Prostate gland (tissue), 2 donors: ENCODE data around the gene TARS3. TPM values are rescaled to one million over a fixed set of nuclear protein-coding genes. Genes with fewer than 3 reads are reported as not detected.

Source experiments
- DNase-seq: peaks from one replicate; pipeline ENCODE4 v3.0.0-alpha.2; 2019; ENCODE audit warnings: low spot score
- H3K27ac ChIP-seq, 2 donors: fragments of 200-600 bp; sonication (generic); 2 replicates each; pipeline ENCODE4 v1.5.1; 2017 to 2019
- H3K27me3 ChIP-seq: fragments of 200-600 bp; sonication (generic); replicated peaks from 2 replicates; pipeline ENCODE4 v1.5.1; 2019; ENCODE audit not compliant: insufficient read depth
- H3K36me3 ChIP-seq, 2 donors: fragments of 200-600 bp; sonication (generic); 1 replicate in 1 of 2; 2 replicates in 1 of 2; pipeline versions ENCODE4 v1.5.1 to v1.8.1; 2017 to 2019
- H3K4me1 ChIP-seq: fragments of 200-600 bp; sonication (generic); replicated peaks from 2 replicates; pipeline ENCODE4 v1.5.1; 2019
- H3K4me3 ChIP-seq, 2 donors: fragments of 200-600 bp; sonication (generic); 2 replicates each; pipeline ENCODE4 v1.5.1; 2017 to 2019
- H3K9me3 ChIP-seq: fragments of 200-600 bp; sonication (generic); 2 replicates; pipeline ENCODE4 v1.5.1; 2017
- POLR2A ChIP-seq: fragments of 450-650 bp; IDR thresholded peaks from one replicate; pipeline ENCODE4 v1.6.1; 2016; ENCODE audit warnings: antibody characterized with exemption, mild to moderate bottlenecking
- POLR2AphosphoS5 ChIP-seq: sonication (generic); formaldehyde crosslinking; IDR thresholded peaks from one replicate; pipeline ENCODE4 v1.6.1; 2017; ENCODE audit warnings: antibody characterized with exemption
- WGBS: methylation state at CpG from one replicate; pipeline ENCODE4 v1.1.5; 2018; 5-methylcytosine and 5-hydroxymethylcytosine counted together
- intact Hi-C: fragments of 100-400 bp; cut with DNase I; formaldehyde crosslinking; loops from one replicate; pipeline ENCODE4 v1.14.2; 2022
- total RNA-seq, 2 donors: library from RNA; depleted of rRNA; stranded (reverse); fragments of >200 nt; gene quantifications; one replicate each; pipeline ENCODE4 v1.1.0, GENCODE V29; 2016
- TF ChIP-seq, protein P1 (sequence below), 4 experiments: fragments of 200-600 bp in 2 of 4; fragments of 450-650 bp in 2 of 4; sonication (generic) in 2 of 4; IDR thresholded peaks; 1 replicate in 3 of 4; 2 replicates in 1 of 4; pipeline ENCODE4 v1.5.1; 2016 to 2019; ENCODE audit warnings: antibody characterized with exemption in 4 of 4, mild to moderate bottlenecking in 2 of 4, moderate library complexity in 2 of 4

TARS3 gene
- total RNA-seq, 2 donors from 2014 or later = 16.8 to 22.5 TPM

DNA sequence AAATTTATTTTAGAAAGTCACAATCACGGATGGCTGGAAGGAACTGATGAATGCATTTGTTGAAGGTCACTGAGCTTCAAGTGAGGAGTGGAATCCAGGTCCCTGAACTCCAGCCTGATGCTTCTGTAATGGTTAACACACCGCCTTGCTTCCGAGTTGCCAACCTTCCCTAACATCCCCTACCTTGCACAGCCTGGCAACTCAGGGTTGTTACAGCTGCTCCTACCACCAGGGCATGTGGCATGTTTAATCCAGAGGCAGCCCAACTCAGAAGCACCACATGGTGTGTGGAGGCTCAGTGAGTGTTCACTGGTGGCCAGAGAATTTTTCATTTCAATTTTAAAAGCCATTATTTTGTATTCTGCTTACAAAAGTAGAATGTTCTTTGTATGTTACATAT, 77.0 kb downstream of the TARS3 start:
- no peak overlapping the region for H3K4me3 ChIP-seq
- peaks cover 0 to 5% of the 10 kb centered on the region in 2 donors for H3K36me3 ChIP-seq
- no peaks in the 10 kb centered on the region for H3K9me3 ChIP-seq
- intact Hi-C loops = no loop called here
- no peaks in the 10 kb centered on the region for H3K27me3 ChIP-seq
- H3K27ac ChIP-seq = no peak overlapping the region
- WGBS = 78% methylated on average over 3 of the region's 3 CpGs
- H3K4me1 ChIP-seq = peaks cover 5% of the 10 kb centered on the region
- no peak for DNase-seq
- TF ChIP-seq POLR2AphosphoS5 (no peak), POLR2A (no peak)
- TF ChIP-seq, protein P1, sequence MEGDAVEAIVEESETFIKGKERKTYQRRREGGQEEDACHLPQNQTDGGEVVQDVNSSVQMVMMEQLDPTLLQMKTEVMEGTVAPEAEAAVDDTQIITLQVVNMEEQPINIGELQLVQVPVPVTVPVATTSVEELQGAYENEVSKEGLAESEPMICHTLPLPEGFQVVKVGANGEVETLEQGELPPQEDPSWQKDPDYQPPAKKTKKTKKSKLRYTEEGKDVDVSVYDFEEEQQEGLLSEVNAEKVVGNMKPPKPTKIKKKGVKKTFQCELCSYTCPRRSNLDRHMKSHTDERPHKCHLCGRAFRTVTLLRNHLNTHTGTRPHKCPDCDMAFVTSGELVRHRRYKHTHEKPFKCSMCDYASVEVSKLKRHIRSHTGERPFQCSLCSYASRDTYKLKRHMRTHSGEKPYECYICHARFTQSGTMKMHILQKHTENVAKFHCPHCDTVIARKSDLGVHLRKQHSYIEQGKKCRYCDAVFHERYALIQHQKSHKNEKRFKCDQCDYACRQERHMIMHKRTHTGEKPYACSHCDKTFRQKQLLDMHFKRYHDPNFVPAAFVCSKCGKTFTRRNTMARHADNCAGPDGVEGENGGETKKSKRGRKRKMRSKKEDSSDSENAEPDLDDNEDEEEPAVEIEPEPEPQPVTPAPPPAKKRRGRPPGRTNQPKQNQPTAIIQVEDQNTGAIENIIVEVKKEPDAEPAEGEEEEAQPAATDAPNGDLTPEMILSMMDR (IDR thresholded peaks at IDR 0.05) = no peak

GRCh38 chr15:101646672-101647071, 77.6 kb downstream of the TARS3 start:
- H3K27me3 ChIP-seq = no peaks in the 10 kb centered on the region
- intact Hi-C loops = no loop called here
- WGBS = 73% methylated on average over 8 of the region's 8 CpGs
- peaks cover 5% of the 10 kb centered on the region for H3K4me1 ChIP-seq
- no peak overlapping the region for H3K27ac ChIP-seq
- DNase-seq = no peak
- H3K36me3 ChIP-seq = peaks cover 0 to 5% of the 10 kb centered on the region in 2 donors
- no peaks in the 10 kb centered on the region for H3K9me3 ChIP-seq
- H3K4me3 ChIP-seq = no peak overlapping the region
- TF ChIP-seq, protein P1 (IDR thresholded peaks at IDR 0.05) = no peak
- TF ChIP-seq POLR2AphosphoS5 = no peak
- TF ChIP-seq POLR2A = no peak

- 62% methylated on average over 11 of the region's 11 CpGs for WGBS
- peaks cover 0 to 5% of the 10 kb centered on the region in 2 donors for H3K36me3 ChIP-seq
- intact Hi-C loops = no loop called here
- H3K9me3 ChIP-seq = no peaks in the 10 kb centered on the region
- no peak overlapping the region for H3K27ac ChIP-seq
- H3K27me3 ChIP-seq = no peaks in the 10 kb centered on the region
- H3K4me3 ChIP-seq = no peak overlapping the region
- H3K4me1 ChIP-seq = no peaks in the 10 kb centered on the region
- TF ChIP-seq, protein P1 (IDR thresholded peaks at IDR 0.05) = no peak
- no peak for TF ChIP-seq POLR2AphosphoS5
- no peak for TF ChIP-seq POLR2A
- DNase-seq = no peak
Measured at GRCh38 chr15:101642361-101642760, 81.9 kb downstream of the TARS3 start.

GRCh38 chr15:101641894-101642293, 82.4 kb downstream of the TARS3 start:
- Histone ChIP-seq H3K4me1 (no peaks in the 10 kb centered on the region), H3K36me3 (peaks cover 0 to 5% of the 10 kb centered on the region in 2 donors), H3K9me3 (no peaks in the 10 kb centered on the region), H3K27me3 (no peaks in the 10 kb centered on the region), H3K4me3 (no peak overlapping the region), H3K27ac (no peak overlapping the region)
- intact Hi-C loops = loop anchor here (1.0 kb wide), 1 partner anchor 342 kb away; no protein-coding TSS in a partner anchor
- no peak for DNase-seq
- TF ChIP-seq POLR2AphosphoS5 (peak; percentile 15), POLR2A (no peak)
- 50% methylated on average over 1 of the region's 1 CpG for WGBS

- H3K4me1 ChIP-seq = no peaks in the 10 kb centered on the region
- no peak overlapping the region for H3K4me3 ChIP-seq
- H3K36me3 ChIP-seq = peaks cover 0 to 5% of the 10 kb centered on the region in 2 donors
- TF ChIP-seq, protein P1 (IDR thresholded peaks at IDR 0.05) = peak; percentile 83 to 95 (median 90)
- TF ChIP-seq POLR2AphosphoS5 (peak; percentile 66), POLR2A (no peak)
- peak; percentile 57 for DNase-seq
- H3K27ac ChIP-seq = no peak overlapping the region
- H3K9me3 ChIP-seq = no peaks in the 10 kb centered on the region
- no peaks in the 10 kb centered on the region for H3K27me3 ChIP-seq
- 23% methylated on average over 8 of the region's 8 CpGs for WGBS
- intact Hi-C loops = loop anchor here (1.0 kb wide), 1 partner anchor 341 kb away; no protein-coding TSS in a partner anchor
Measured at GRCh38 chr15:101641129-101641764, 83.0 kb downstream of the TARS3 start.
